Measurements from ENCODE around the gene CCIN.

- TF ChIP-seq CTCF (IDR thresholded peaks at IDR 0.05) (no peak), EP300 (IDR thresholded peaks at IDR 0.05) (no peak), POLR2A (IDR thresholded peaks at IDR 0.05) (no peak), POLR2AphosphoS5 (IDR thresholded peaks at IDR 0.05) (no peak)
Observed at GRCh38 chr9:36194326-36195000, 25.3 kb downstream of the CCIN start.

Measured in gastroesophageal sphincter (tissue), 3 donors.